Measurements from ENCODE around the gene PLA2G3.
"Not testable (repeated sequence)": the region's sequence is repeated elsewhere in the genome, so short reads cannot be mapped to it uniquely, and the experiment has no call there.

The PLA2G3 gene

DNA sequence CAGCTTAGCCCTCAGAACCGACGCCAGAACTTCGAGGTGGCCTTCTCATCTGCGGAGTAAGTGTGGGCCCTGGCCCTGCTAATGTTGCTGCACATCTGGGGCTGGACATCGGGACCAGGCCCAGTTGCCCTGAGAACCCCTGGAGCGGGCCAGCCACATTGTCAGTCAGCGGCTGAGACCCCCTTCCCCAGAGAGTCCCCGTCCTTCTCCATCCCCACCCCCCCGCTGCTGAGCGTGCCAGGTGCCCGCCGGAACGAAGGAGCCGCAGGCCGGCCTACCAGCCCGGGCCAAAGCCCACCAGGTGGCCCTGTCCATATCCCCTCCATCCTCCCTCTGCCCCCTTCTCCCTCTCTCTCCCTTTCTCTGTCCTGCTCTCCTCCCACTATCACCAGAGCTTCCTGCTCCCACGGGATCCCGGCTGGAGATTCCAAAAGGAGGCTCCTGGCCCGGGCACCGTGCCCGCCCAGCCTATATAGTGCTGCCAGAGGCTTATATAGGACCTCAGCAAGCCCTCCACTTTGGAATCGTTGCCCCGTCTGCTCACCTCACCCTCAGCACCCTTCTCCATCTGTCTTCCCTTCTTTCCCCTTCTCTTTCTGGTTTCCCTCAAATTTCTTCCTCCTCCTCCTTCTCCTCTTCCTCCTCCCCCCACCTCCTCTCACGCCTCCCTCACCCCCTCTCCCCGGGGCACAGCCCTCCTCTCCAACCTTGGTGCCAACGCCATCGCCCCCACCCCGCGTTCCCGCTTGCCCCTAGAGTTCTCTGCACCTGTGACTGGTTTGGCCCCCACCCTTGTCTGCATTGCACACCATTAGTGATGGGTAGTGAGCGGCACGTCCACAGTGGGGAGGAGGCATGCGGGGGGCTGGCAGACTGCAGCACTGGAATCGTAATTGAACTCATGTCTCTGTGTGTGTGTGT is 40.2 kb downstream of the PLA2G3 start:
- DNase-seq (ENCODE audit: low spot score) = no peak

DNA sequence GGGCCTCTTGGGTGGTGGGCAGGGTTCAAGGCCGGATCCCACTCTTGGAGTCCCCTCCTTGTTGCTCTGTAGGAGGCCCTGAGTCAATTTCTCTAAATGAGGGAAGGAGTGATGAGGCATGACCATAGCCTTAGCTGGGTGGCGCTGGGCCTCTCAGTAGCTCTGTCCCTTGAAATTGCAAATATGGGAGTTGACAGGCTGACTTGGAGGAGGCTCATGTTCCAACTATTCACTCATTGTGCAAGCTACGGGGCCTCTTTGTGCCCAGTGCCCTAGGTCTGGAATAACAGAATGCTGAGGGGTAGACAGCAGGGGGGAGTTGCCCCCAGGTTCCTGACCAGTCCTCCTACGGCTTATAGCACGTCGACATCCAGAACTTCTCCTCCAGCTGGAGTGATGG is 40.9 kb downstream of the PLA2G3 start:
- DNase-seq (ENCODE audit: low spot score) = no peak

DNA sequence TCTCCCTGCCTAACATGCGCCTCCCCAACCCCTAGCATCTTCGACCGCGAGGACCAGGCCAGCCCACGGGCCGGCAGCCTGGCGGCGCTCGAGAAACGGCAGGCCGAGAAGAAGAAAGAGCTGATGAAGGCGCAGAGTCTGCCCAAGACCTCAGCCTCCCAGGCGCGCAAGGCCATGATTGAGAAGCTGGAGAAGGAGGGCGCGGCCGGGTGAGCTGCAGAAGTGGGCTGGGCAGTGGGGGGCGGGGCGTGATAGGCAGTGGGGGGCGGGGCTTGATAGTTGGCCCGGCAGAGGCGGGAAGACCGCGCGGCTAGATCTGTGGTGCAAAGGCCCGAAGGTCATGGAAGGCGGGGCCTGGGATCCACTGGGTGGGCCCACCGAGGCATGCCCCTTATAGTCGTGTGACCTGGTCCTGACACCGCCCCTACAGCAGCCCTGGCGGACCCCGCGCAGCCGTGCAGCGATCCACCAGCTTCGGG is 41.6 kb downstream of the PLA2G3 start:
- peak; percentile 52 for DNase-seq (ENCODE audit: low spot score)

DNA sequence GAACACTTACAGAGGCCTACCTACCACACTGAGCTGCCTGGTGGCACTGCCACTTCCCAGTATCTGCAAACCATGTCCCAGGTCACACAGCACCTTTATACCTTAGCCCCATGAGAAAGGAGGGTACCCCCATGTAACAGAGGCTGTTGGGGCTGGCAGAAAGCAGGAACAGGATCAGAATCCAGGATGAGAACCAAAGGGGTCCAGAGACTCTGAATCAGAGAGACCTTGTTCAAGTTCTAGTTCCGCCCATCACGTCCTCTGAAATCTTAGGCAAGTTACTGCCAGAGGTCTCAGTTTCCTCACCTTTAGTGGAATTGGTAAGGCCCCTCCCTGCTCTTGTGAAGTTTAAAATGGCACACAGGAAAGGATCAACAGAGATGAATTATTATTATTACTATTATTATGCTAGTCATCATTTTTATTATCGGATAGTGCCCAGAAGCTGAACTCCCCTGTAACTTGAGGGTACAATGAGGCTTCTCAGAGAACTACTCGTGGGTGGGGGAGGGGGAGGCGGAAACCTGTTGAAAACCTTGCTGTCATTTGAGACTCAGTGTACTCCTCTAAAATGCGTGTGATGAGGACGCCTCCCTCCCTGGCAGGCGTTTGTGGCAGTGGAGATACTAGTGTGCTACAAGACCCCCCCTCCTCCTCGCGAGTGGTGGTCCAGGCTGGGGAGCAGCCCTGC is 42.2 kb downstream of the PLA2G3 start:
- no peak for DNase-seq (ENCODE audit: low spot score)

DNA sequence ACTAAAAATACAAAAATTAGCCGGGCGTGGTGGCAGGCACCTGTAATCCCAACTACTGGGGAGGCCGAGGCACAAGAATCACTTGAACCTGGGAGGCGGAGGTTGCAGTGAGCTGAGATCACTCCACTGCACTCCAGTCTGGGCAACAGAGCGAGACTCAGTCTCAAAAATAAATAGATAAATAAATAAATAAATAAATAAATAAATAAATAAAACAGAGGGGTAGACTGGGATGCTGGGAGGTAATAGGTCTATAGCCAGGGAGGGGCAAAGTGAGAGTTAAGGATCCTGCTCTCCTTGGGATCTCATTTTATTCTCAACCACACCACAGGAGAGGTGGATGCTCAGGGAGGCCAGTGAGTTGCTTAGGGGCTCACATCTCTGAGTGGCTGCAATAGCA is 42.8 kb downstream of the PLA2G3 start:
- DNase-seq (ENCODE audit: low spot score) = not testable (repeated sequence)

DNA sequence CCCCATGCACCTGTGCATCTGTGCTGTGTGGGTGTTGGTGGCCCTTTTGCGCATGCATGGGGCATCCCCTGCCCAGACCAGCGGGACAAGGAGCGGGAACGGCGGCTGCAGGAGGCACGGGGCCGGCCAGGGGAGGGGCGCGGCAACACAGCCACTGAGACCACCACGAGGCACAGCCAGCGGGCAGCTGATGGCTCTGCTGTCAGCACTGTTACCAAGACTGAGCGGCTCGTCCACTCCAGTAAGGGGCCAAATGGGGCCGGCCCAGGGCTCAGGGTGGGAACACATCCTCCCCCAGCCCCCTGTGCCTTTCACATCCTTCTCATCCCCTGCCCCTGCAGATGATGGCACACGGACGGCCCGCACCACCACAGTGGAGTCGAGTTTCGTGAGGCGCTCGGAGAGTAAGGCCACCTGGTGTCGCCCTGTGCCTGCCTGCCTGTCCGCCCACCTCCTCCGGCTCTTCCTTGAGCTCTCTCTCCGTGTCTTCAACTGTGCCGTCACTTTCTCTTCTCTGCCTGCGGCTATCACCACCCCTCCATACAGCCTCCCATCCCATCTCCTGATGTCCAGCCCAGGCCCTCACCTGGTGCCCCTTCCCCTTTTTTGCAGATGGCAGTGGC is 43.5 kb downstream of the PLA2G3 start:
- DNase-seq (ENCODE audit: low spot score) = no peak

DNA sequence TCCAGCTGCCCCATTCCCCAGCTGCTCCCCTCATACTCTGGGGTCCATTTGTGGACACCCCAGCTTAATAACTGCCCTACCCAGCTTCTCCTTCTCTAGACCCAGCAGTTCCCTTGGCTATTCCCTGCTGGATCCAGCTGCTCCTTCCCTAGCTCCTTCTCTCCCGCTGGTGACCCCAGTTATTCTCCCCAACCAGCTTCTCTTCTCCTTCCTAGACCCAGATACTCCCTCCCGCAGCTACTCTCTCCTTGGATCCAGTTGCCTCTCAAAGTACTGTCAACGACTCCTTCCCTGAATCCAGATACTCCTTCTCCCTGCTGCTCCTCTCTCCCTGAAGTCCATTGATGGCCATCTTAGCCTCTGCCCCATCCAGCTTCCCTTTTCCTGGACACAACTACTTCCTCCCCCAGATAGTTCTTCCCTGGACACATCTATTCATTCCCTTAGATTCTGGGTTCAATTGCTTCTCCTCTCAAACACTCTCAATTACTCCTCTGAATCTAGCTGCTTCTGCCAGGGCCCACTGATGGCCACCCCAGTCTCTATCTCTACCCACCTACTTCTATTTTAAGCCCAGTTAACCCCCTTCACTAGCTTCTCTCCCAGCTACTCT is 44.6 kb downstream of the PLA2G3 start:
- DNase-seq (ENCODE audit: low spot score) = no peak

DNA sequence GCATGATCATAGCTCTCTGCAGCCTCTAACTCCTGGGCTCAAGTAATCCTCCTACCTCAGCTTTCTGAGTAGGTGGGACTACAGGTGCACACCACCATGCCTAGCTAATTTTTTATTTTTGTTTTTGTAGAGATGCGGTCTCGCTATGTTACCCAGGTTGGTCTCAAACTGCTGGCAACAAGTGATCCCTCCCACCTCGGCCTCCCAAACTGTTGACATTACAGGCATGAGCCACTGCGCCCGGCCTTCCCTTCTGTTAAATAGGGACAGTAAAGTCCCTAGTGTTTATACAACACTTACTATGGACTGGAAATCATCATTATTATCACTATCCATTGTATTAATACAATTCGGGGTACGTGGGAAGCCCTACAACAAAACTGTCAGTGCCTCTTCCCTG is 45.6 kb downstream of the PLA2G3 start:
- no peak for DNase-seq (ENCODE audit: low spot score)

DNA sequence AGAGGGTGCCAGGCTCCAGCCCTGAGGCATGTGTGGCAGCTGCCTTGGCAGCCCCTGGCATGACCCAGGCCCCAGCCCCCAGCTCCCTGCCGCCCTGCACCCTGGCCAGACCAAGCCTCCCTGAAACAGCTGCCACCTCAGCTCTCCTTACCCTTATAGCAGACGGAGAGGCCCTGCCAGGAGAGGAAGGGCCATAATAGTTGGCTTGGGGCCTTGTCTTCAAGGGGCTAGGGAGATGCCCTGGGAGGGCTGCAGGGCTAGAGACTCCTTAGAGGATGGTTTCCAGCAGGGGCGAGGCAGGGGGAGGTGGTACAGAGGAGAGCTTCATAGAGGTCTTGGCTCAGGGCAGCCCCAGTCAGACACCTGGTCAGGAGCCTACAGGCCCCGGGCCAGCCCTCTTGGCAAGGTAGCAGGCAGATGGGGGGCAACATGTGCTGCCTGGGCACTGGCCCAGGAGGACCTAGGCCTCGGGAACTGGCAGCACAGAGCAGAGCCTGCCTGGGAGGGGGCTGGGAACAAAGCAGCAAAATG is 46.2 kb downstream of the PLA2G3 start:
- no peak for DNase-seq (ENCODE audit: low spot score)

DNA sequence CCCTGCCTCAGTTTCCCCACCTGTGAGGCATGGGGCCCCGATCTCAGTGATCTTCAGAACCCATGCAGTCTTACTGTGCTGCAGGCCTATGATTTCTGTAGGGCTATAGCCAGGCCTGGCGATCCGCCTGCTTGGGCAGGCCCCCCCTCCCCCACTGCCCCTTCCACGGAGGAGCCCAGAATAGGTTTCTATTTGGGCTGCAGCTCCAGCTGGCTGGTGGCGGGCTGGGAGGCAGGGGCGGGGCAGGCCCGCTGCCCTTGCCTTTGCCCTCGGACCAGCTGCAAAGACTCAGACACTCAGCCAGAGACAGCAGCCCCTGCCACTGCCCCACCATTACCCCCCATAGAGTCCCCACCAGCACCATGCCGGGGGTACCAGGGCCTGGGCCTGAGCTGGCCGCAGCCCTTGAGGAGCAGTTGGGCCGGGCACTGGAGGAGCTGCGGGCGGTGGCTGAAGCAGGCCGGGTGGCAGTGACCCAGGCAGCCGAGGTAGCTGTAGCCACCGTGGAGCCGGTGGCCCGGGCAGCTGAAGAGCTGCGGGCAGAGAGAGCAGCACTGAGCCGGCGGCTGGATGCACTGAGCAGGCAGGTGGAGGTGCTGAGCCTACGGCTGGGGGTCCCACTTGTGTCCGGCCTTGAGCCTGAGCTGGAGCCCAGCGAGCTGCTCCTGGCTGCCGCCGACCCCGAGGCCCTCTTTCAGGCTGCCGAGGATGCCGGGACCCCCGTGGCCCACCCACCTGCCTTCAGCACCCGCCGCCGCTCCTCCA is 47.0 kb downstream of the PLA2G3 start:
- DNase-seq (ENCODE audit: low spot score) = no peak

DNA sequence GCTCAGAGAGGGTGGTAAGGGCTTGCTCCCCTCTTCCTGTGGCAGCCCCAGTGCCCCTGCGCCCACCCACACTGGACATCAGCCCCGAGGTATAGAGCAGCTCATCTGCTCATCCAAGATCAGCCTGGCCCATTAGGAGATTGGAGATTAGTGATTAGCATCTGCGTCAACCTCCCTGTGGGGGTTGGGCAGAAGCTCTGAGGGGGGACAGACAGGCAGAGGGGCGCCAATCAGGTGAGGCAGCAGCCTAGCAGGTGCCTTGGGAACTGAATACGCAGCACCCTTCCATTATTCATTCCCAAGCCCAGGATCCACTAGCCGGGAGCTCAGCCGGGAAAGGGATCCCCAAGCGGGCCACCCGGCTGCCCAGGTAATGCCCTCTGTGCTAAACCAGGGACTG is 48.1 kb downstream of the PLA2G3 start:
- no peak for DNase-seq (ENCODE audit: low spot score)

DNA sequence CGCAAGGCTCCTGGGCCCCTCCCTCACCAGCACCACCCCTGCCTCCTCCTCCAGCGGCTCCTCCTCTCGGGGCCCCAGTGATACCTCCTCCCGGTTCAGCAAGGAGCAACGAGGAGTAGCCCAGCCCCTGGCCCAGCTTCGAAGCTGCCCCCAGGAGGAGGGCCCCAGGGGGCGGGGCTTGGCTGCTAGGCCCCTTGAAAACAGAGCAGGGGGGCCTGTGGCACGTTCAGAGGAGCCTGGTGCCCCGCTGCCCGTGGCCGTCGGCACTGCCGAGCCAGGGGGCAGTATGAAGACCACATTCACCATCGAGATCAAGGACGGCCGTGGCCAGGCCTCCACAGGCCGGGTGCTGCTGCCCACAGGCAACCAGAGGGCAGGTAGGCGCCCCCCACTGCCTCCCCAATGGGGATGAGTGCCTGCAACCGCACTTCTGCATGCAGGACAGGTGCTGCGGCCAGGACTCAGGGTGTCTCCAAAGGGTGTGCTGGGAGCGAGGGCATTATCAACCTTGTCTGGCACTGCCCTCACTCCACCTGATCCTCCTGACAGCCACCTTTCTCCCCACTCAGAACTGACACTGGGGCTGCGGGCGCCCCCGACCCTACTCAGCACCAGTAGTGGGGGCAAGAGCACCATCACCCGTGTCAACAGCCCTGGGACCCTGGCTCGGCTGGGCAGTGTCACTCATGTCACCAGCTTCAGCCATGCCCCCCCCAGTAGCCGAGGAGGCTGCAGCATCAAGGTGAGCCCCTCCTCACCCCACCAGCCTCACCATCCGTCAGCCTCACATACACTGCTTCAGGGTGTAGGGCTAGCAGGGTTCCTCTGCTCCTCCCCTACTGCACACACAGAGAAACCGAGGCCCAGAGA is 49.0 kb downstream of the PLA2G3 start:
- no peak for DNase-seq (ENCODE audit: low spot score)

DNA sequence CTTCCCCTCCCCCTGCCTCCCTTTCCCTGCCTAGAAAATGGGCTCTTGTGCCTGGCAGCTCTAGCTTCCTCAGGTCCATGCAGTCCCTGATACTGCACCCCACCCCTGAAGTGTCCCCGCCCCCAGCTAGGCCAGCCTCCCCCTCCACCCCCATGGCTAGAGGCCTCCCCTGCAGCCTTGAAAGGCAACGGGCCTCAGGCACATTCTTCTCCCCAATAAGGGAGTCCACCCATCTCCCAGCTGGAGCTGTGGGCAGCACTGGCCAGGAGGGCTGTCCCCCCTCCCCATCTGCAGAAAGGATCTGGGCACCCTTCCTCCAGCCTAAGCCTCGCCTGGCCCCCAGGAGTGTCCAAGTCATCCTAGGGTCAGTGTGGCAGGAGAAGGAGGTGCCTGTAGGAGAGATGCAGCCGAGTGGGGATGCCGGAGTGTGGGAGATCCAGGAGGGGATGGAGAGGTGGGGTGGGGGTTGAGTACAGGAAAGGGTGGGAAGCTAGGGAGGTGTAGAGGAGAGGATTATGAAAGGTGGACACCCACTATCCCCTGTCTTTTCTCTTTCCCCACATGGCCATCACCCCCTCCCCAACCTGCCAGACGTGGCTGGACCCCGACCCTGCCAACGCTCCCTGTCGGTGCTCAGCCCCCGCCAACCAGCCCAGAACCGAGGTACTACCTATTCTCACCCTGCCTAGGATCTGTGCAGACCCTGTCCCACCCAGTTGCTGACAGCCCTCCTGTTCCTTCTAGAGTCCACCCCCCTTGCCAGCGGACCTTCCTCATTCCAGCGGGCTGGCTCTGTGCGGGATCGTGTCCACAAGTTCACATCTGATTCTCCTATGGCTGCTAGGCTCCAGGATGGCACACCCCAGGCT is 49.9 kb downstream of the PLA2G3 start:
- DNase-seq (ENCODE audit: low spot score) = no peak

DNA sequence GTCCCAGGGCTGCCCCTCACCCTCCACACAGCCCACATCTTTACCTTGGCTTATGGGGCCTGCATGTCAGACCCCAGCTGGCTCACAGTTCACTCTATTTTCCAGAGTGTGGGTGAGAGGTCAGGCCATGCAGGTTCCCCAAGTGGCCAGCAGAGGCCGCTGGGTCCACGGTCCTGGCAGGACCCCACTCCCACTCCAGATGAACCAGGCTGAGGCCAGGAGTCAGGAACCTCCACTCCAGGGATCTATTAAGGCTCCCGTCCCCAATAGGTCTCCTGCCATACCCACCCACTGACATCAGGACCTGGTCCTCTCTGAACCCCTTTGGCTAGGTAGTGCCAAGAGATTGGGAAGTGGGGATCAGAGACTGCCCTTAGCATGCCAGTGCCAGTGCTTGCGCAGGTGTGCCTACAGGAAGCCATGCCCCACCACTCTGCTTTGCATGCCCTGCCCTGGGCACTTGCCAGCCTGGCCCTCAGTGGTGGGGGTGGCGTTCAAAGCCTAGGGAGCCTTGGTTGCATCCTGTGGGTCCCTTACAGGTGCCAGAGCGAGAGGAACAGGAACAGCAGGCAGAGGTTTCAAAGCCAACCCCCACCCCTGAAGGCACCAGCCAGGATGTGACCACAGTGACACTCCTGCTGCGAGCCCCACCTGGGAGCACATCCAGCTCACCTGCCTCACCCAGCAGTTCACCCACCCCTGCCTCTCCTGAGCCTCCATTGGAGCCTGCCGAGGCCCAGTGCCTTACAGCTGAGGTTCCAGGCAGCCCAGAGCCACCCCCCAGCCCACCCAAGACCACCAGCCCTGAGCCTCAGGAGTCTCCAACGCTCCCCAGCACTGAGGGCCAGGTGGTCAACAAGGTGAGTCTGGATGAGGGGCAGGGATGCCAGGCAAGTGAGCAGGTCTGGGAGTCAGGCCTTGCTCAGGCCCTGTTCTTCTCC is 50.9 kb downstream of the PLA2G3 start:
- DNase-seq (ENCODE audit: low spot score) = peak; percentile 67

DNA sequence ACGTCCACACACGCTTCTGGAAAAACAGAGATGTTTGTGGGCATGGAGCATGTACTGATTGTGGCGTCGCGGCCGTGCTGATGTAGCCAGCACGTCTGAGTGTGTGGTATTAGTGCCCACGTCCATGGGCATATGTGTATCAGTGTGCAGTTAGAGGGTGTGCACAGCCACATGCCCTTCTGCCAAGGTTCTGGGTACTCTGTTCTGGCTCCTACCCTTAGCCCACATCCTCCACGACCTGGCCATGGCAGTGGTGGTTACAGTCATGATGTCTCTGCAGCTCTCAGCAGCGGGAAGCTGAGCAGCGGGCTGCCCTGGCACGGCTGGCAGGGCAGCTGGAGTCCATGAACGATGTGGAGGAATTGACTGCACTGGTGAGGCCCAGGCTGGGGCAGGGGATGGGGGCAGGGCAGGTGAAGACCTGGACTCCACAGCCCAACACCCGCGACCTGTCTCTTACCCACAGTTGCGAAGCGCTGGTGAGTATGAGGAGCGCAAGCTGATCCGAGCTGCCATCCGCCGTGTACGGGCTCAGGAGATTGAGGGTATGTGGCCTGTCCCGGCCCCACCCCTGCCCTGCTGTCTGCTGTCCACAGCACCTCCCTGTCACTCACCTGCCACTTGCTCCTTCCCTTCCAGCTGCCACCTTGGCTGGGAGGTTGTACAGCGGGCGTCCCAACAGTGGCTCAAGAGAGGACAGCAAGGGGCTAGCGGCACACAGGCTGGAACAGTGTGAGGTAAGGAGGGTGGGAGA is 51.9 kb downstream of the PLA2G3 start:
- DNase-seq (ENCODE audit: low spot score) = no peak

DNA sequence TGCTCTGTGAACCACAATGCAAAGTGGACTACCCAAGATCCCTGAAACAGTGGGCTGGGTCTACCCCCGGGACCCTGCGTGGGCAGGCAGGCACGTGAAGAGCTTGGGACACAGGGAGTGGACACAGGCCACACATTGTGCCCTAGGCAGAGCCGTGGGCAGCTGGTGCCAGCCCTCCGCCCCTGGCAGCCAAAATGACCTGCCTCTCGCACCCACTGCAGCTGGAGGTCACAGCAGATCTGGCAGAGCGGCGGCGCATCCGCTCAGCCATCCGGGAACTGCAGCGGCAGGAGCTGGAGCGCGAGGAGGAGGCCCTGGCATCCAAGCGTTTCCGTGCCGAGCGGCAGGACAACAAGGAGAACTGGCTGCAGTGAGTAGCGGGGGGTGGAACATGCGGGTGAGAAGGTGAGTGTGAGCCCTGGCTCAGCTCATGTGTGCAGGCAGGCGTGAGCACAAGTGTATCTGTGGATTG is 52.5 kb downstream of the PLA2G3 start:
- no peak for DNase-seq (ENCODE audit: low spot score)

DNA sequence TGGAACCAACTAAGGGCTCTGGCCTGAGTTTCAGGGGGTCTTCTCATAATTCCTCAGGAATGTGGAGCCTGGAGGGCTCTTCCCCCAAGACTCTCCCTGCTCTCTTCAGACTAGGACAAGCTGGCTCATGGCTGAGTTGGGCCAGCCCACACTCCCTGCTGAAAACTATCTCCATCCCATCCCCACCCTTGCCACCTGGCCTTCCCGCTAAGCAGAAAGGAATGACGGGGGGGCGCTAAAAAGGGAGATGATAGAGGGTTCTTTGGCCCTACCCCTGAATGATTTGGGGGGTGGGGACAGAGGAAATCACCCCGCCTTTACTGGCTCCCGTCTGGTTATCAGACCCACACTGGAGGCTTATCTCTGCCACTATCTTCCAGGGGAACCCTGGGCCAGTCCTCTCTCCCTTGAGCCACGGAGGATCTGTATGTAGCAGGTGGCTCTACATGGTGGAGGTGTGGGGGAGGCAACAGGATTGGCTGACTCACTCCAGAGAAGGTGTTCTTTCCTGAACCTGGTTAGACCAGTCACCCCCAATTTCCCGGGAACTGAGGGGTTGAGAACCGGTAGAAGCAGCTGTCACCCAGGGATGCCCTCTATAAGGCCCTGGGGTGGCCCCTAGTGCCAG is 53.5 kb downstream of the PLA2G3 start:
- no peak for DNase-seq (ENCODE audit: low spot score)

Data from AG20443 (cell line).